CD4-positive, alpha-beta T cell treated with Interleukin-21 for 1 hour (primary cell): Measurements from ENCODE around the gene SPATA6L.

Experiments
- DNase-seq: peaks from one replicate; pipeline ENCODE4 v3.0.0-alpha.2; 2020

Gene SPATA6L

GRCh38 chr9:4548811-4549725 is 117.2 kb downstream of the SPATA6L start:
- no peak for DNase-seq
